GM21381 (cell line): ENCODE results near the gene ZNF385D.

Experiments
- ATAC-seq: cut with Tn5 transposase; IDR thresholded peaks from one replicate; pipeline ENCODE4 v1.9.1; 2021; ENCODE audit warnings: mild to moderate bottlenecking, moderate library complexity; ENCODE audit not compliant: unreplicated experiment

ZNF385D gene

GRCh38 chr3:21750080-21750696 lies 822 bp downstream of the ZNF385D start:
- no peak for ATAC-seq

DNA sequence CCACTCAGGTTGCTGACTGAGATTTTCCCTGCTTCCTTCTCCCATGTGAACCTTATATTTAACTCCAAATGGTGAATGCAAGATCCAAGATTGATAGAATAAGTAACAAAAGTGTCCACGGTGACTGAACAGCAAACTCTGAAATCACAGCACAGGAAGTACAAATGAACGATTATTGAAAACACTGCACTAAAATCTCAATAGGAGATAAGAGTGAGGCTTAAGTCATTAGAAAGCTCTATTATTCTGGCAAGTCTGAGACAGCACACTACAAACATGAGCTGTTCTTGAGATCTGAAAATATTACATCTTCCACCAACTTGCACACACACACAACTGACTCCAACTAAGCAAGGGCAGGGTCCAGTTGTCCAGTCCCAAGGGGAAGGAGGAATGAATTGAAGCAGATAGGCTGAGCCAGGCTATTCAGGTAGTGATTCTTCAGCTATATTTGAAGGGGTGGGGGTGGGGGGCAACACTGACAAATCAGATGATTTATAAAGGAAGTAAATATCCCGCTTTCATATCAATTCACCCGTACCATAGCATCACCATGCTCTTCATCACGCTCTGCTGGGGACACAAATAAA lies 2.9 kb downstream of the ZNF385D start:
- no peak for ATAC-seq

DNA sequence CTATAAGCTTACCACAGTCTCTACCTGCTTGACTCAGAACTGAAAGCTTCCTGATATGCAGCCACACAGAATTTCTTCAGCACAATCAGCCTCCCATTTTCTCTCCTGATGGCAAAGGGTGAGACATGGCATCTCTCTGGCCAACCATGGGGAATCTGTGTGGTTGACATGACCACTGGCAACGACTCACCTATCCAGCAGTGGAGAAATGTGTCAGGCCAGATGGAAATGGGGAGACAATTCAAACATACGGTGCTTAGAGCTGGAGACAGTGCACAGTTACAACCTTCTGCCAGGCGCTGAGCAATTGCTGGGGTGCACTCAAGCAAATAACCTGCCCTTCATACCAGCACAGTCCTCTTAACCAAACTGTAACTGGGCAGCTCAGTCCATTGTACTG lies 3.6 kb downstream of the ZNF385D start:
- no peak for ATAC-seq

- ATAC-seq: no peak
Measured at GRCh38 chr3:21745966-21746365, 5.0 kb downstream of the ZNF385D start.

- no peak for ATAC-seq
Measured at GRCh38 chr3:21744793-21745192, 6.2 kb downstream of the ZNF385D start.

GRCh38 chr3:21738935-21739702 lies 11.9 kb downstream of the ZNF385D start:
- ATAC-seq: no peak

DNA sequence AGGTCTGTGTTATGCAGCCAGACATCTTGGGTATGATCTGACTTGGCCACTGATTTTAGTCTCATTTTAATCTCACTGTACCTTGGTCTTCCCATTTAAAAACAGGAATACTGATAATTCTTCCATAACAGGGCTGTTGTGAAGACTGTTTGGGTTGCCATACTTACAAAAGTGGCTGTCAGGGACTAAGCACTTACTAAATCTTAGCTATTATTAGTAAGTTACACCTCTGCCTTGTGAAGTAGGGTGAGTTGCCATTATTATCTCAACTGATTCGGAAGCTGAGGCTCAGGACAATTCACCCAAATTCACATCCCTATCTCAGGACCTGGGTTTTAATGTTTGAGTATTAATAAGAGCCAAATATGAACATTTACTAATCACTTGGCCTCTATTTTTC lies 12.7 kb downstream of the ZNF385D start:
- ATAC-seq: no peak

- no peak for ATAC-seq
Measured at GRCh38 chr3:21734746-21735145, 16.3 kb downstream of the ZNF385D start.

DNA sequence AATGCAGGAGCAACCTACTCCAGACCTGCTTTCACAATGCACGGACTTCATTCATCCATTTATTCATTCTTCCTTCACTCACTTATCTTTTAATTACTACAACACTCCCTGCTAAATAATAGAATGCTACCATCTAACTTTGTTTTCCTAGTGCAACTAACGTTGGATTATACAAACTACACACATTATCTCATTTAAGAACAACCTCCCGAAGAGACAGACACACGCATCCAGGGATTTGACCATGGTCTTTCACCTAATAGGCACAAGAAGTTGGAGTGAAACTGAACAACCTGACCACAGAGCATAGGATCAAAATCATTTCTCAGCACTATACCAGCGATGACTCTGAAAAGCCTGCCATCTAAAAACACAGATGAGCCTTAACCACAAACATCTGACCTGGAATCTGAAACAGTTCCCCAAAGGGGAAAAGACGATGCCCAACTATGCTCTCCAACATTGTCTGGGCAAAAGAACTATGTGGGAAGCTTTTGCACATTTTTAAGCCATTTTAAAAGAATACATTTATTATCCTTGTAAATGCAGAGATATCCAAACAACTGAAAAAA lies 21.0 kb downstream of the ZNF385D start:
- ATAC-seq: no peak

DNA sequence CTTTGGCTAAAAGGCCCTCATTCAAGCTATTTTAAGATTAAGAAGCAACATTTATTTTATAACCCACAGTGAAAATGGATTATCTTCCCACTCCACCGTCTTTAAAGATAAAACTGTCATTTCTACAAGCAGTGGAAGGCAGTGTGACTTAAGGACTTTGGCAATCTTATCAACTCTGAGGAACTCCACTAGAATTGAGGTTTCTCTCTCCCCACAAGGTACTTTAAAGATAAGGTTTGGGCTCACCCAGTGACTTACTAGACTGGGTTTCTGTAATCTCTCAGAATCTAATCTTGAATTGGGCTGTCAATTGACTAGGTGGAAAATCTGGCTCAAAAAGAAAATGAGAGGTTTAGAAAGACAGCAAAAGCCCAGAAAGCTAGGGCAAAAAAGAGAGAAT lies 21.7 kb downstream of the ZNF385D start:
- no peak for ATAC-seq

DNA sequence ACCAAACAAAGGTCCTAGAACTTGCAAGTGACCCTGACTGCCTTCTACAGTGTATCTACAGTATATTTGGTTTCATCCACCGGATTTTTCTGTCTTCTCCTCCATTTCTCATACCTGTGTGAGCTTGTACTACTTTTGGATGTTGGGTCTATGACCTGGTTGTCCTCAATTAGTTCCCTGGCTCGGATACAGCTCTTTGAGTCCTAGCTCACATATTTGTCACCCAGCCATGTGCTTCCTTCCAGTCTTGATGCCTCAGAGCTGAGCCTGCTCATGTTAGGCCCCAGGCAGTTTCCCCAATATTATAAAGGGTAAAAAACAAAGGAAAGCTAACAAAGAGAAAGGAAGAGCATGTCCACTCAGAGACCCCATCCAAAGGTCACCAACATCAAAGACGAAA lies 28.2 kb downstream of the ZNF385D start:
- ATAC-seq: no peak

GRCh38 chr3:21722301-21722700 lies 28.7 kb downstream of the ZNF385D start:
- ATAC-seq: no peak

DNA sequence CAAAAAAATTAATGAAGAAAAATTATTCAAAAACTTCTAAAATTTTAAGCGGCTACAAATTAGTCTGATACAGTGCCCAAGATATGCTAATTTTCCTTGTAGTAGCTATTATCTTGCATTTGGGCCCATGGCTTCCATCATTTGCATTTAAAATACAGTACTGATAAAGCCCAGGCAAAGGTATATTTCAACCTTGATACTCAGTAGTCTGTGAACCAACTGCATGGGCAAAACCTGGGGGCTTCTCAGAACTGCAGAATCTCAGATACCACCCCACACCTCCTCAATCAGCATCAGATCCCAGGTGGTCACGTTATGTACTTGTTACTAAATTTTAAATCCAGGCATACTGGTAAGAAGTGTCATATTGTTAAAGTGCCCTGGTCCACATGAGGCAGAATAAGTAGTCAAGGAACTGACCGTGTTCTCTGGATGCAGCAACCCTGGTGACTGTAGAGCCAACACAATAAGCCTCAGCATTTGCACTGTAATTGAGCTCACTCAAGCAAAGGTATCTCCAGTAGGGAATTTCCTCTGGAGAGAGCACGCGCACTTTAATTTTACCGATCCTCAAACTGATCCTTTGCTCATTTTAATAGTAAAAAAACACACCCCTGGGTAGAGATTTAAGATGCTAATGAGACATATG lies 31.9 kb downstream of the ZNF385D start:
- ATAC-seq: no peak

- ATAC-seq: no peak
Measured at GRCh38 chr3:21718161-21718765, 32.7 kb downstream of the ZNF385D start.

DNA sequence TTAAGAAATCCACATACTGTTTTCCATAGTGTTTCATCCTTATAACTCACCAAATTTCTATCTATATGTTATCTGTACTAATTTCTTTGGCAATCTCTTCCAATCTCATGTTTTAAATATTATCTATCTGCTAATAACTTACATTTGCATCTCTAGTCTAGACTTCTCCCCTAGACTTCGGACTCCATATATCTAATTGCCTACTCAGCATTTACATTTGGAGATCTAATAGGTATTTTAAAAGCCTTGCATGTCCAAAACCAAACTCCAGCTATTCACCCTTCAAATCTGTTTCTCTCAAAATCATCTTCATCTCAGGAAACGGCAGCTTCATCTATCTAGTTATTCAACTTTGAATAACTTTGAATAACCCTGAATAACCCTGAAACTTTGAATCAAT lies 35.3 kb downstream of the ZNF385D start:
- no peak for ATAC-seq

- no peak for ATAC-seq
Measured at GRCh38 chr3:21705769-21706168, 45.2 kb downstream of the ZNF385D start.

GRCh38 chr3:21704796-21705195 lies 46.2 kb downstream of the ZNF385D start:
- no peak for ATAC-seq

DNA sequence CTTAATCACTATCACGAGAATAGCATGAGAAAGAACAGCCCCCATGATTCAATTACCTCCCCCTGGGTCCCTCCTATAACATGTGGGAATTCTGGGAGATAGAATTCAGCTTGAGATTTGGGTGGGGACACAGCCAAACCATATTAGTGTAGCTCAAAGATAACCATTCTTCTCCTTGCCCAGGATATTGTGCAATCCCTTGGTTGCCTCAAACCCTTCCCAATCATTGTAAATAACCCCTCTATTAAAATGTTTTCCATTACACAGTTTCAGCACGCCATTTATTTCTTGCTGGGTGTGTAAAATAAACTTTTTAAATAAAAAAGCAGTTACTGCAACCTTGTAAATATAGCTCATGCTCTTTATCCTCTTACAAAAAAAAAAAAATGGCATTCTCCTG lies 47.7 kb downstream of the ZNF385D start:
- no peak for ATAC-seq

- no peak for ATAC-seq
Measured at GRCh38 chr3:21697707-21698106, 53.3 kb downstream of the ZNF385D start.

- no peak for ATAC-seq
Measured at GRCh38 chr3:21694506-21694905, 56.5 kb downstream of the ZNF385D start.

DNA sequence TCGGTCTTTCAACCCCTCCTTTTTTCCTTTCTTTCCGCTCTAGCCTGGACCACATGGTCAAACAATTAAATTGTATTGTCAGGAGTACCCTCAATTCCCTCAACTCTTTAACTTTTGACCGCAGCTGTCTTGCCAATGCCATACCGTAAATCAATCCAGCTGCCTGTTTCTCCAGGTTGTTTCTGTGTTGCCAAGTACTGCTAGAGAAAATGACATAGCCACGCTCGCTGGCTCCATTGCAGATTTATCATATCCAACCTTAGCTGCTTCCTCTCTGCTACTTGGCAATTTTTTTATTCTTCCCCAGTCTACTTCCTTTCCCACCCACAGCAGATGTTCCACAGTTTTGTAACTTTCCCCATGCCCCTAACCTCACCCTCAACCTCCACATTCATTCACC lies 60.0 kb downstream of the ZNF385D start:
- no peak for ATAC-seq
